ENCODE measurements around the gene ITGB8.

- TF ChIP-seq CTCF (conservative IDR thresholded peaks at IDR 0.05) (no peak), ZFX (IDR thresholded peaks at IDR 0.05) (no peak)
Observed at GRCh38 chr7:20302891-20303290, 27.8 kb upstream of the ITGB8 start.

All from C4-2B (cell line).